HG02798 (cell line): ENCODE measurements around the gene PRKCA.

Experiments used
- ATAC-seq: cut with Tn5 transposase; IDR thresholded peaks from one replicate; pipeline ENCODE4 v1.9.1; 2021; ENCODE audit warnings: mild to moderate bottlenecking; ENCODE audit not compliant: unreplicated experiment, poor library complexity

The PRKCA gene

DNA sequence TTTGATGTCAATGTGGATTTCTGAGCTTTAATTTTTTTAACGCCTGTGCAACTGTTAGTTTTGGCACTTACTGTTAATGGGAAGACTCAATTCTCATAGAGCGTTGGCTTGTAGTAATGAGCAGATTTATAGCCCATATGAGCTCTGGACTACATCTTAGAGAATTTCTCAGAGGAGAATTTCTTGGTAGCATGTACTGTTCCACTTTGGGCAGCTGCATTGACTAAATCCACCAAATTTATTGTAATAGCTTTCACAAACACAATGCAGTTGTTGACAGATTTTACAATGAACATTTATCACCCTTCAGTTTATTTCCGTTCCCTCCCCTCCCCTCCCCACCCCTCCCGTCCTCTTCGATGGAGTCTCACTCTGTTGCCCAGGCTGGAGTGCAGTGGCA, 193.9 kb downstream of the PRKCA start:
- no peak for ATAC-seq

DNA sequence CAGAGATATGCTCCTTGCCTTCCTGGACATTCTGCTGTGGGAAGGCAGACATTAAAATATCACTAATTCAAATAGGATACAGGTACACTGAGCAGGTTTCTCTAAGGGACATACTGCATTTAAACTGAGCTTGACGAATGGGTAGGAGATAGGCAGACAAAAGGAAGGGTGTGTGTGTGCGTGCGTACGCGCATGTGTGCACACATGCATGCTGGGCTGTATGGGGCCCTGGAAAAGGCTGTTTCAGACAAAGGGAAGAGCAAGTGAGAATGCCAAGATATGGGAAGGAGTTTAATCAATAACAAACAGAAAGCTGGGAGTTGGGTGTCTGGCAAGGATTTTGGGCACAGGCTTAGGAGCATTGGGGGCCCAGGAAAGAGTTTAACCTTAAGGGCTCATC, 196.2 kb downstream of the PRKCA start:
- ATAC-seq, result no peak

DNA sequence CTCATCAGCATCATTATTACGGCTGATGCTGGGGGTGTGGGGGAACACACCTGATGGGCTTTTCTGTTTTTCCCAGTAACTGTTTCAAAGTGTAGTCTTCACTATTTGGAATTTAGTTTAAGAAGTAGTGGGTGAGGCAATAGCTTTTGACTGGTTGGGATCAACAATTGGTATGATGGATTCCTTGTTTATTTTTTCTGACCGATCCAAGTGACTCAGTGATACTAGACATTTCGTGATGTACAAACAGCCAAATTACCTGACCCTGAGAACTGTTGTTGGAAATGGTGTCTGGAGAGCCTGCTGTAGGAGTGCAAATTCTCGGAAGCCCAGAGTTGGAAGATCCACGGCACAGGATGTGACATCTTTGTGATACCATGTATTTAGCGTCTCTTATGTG, 204.2 kb downstream of the PRKCA start:
- ATAC-seq, result no peak

DNA sequence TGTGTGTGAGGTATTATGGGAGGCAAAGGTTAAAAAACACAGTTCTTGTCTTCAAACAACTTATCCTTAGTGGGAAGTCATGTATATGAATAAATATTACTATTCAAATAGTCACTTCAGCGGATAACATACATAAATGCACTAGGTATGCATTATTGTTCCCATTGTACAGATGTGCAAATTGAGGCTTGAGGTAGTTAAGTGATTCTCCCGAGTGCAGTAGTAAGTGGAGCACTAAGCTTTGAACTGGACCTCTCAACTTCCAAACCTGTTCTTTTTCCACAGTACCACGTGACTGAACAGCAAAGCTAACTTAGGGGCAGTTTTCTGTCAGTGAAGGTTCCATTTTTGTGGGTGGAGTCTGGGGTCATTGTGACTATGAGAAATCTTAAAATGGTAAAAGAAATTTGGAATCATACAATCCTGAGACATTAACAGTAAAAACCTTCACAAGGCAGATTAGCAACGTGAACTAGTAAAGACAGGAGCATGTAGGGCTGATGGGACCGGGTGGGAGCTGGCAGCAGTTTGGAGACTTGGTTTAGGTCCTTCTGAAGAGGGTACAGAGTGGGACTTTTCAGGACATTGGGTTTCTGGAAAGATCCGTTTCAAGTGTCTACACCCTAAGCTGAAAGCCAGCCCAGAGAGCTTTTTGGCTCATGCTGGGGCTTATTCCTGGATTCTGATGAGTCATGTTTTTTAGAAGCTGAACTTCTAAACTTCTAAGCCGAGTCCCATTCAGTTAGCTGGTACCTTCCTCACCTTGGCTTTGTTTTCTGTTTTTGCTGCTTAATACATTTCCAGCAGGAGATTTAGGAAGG, 204.9 kb downstream of the PRKCA start:
- no peak for ATAC-seq

DNA sequence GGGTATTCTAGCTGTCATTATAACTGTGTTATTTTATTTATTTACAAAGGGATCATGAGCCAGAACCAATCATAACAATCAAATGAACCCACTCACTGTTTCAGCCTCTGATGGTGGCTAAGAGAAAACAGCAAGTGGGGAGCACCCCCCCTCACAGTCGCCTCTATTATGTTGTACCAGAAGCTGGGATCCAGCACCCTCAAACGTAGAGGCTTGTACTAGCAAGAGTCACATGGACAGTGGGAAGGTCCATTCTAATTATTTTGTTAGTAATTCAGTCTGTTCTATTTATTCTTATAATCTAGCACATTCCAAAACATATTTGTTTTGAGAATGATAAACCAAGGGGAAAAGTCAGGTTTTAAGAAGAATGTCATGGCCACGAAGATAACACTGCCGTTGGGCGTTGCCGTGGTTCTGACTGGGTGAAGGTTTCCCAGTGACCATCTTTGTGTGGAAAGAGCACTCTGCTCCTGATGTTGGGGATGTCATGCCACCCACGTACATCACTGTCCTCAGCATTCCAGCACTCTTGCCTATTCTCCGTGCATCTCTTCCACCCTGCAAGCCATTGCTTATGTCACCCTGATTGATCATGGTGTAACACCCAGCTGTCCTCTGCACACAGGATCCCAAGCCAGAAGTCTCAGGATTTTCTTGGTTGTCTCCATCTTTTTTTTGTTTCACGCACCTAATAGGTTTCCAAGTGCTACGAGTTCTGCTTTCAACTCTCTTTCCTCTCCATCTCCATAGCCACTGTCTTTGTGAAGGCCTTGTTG, 205.8 kb downstream of the PRKCA start:
- ATAC-seq, result no peak

DNA sequence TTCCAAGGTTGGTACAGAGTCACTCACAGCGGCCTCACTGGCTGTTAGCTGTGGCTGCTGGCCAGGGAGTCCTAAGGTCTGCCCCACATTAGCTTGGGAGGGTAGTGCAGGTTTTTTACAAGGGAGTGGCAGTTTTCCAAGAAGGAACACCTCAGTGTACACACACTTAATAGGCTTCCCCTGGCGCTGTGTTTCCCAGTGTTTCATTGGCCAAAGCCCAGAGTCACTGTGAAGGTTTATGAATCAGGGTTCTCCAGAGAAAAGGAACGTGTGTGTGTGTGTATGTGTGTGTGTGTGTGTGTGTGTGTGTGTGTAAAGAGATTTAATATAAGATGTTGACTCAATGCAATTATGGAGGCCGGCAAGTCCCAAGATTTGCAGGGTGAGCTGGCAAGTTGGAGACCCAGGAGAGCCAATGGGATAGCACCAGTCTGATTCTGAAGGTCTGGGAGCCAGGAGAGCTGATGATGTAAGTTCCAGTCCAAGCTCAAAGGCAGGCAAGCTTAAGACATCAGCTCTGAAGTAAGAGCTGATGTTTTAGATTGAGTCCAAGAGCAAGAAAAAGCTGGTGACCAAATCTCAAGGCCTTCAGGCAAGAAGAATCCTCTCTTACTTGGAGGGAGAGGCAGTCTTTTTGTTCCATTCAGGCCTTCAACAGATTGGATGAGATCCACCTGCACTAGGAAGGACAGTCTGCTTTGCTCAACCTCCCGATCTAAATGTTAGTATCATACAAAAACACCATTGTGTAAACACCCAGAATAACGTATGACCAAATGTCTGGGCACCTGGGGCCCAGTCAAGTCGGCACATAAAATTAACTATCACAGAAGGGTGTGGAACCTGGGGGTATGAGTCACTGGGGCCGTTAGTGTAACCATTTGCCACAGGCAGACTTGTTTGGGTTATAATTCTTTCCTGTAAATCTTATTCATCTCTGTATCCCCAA, 206.8 kb downstream of the PRKCA start:
- no peak for ATAC-seq

DNA sequence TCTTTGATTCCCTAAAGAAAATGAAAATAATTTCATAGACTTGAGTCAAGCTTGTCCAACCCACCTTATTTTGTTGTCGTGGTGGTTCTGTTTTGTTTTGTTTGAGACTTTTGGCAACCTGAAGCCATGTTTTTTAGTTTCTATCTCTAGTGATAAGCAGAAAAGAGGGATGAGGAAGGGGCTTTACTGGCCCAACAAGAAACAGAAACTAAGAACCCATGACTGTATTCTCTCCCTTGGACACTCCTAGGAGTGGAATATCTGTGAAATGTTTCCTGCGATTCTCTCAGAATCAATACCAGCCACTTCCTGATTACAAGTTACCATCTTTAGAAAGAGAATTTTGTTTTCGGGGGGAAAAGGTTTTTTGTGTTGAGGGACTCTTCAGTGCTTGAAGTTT, 207.5 kb downstream of the PRKCA start:
- no peak for ATAC-seq

DNA sequence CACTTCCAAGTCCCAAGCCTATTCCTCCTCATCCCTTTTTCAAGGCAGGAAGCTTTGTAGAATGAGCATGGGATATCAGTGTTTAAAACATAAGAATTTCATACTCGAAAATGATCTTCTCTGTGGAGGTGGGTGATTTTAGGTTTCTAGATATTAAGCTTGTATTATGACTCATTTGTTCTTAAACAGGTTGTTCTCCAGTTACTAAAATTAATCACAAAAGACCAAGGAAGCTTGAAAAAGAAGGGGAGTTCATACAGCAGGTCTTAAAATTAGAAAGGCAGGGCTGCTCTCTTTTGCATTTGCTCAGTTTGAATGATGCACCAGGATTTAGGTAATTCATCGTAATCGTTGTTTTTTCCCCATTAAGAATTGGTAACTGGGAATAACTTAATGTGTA, 208.7 kb downstream of the PRKCA start:
- no peak for ATAC-seq

DNA sequence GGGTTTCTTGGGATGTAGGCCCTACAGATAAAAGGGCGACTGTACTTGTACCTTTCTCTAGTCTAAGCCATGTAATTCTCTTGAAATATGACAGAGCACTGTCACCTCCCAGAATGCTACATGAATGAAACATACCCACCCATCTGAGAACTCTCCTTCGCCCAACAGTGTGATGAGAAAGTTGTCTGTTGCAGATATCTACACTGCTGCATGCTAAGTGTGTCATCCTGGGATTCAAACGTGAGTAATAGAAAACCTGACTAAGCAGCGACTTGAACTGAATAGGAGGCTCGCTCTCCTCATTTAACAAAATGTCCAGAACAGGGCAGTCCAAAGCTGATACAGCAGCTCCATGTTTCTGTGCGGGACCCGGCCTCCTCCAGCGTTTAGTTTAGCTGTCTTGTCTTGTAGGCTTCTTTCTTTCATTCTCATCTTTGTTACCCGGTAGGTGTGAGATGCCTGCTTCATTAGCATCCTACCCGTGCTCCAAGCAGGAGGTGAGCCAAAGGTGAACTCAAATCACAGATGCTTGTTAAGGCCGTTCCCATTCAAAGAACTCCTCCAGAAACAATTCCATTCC, 211.9 kb downstream of the PRKCA start:
- ATAC-seq, result no peak

DNA sequence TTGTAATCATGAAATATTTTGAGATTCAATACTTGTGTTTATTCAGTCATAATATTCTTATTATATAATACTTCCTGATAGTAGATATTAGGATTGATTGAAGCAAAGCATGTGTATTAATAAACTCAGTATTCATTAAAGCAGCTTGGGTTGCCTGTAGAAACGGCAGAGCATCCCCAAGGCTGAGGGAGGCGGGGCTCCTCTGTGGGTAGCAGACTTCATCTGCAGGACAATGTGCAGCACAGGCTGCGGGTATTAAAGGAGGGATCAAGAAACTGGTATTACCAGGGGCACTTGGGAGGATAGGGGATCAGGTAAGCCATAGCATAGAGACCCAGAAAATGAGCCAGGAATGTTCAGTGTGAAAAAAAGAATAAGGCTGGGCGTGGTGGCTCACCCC, 213.6 kb downstream of the PRKCA start:
- ATAC-seq, result no peak

DNA sequence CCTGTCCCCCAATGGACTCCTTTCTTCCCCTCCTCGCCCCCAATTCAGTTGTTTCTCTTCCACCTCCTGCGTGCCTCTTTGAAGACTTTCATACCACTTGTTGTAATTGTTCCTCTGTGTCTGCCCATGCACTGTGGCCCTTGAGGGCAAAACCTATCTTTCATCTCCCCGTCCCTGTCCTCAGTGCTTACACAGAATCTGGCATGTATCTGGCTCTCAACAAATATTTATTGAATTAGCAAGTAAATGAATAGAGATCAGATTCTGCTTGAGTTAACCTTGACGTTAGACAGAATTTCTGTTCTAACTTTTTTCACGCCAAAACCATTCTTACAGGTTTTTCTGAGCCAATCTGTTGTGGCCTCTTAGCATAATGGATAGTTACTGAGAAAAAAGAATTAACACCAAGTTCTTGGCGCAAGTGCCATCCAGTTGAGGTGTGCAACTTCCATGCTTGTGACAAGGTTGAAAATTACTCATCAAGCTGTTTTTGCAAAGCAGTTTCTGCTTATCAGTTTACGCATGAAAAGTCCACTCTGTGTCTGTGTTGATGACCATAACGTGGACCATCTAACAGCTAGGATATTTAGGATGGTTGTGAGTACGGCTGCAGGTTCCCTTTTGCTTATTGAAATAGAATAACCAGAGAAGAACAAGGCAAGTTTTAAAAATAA, 215.1 kb downstream of the PRKCA start:
- no peak for ATAC-seq

DNA sequence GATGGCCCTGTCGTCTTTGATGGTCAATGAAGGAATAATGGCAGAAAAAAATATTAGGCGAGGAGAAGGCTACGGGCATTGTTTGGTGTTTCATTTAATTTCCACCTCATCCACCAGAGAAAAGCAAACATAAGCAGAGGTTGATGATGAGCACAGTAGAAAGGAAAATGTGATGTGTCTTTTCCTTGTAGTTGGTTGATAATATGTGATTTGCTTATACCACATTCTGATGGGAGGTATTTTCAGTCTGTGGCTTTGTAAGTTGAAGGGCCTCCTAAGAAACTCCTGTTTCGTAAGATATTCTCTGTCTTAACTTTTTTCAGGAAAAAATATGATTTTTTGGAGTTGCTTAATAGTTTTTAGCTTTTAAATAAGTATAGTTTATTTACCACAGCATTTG, 215.7 kb downstream of the PRKCA start:
- no peak for ATAC-seq

DNA sequence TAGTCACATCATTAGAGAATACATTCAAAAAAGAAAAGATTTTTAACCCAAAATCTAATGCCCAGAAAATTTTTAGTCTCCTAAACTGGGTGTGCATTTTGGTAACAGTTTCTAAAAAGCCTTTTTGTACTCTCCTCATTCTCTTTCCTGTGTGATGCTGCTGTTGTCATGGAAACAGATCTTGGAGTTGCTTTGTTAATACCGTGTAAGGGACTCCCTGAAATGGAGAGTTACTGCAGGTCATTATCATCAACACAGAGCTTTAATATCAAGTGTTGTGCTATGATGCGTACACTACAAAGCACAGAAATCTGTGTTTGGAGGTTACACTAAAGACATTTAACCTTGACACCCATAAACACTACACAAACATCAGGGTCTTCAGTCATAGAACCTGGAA, 216.3 kb downstream of the PRKCA start:
- no peak for ATAC-seq

DNA sequence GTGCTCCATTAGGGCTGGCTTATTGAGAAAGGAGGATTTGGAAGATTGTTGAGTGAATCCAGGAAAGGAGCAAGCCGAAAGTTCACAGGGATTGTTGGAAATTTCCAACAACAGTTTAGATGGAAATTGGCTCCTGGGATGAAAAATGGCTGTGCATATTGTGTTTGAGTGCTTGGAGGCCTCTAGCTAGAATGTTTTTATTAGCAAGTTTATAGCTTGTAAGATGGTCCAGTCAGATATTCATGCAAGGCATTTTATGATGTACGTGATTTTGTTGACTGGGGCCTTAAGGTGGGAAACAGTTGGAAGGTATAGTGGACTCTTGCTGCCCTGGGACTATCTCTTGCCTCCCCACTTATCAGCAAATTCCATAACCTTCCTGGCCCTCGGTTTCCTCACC, 216.7 kb downstream of the PRKCA start:
- ATAC-seq, result no peak

DNA sequence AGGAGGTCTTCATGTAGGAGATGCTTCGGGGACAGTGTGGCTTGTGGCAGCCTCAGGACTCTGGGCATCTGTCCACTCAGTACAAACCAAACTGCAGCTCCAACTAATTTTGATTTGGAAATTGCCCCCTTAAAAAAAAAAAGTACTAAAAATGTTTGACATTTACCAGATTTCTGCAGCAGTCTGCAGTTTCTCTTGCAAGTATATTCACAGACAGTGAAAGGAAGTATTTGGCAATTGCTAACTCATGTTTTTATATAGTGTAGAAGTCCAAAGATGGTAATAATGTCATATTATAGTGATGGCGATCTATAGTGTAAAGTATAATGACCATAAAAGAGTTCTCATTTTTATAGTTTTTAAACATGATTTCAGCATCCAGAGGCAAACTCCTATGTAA, 218.6 kb downstream of the PRKCA start:
- ATAC-seq, result no peak

DNA sequence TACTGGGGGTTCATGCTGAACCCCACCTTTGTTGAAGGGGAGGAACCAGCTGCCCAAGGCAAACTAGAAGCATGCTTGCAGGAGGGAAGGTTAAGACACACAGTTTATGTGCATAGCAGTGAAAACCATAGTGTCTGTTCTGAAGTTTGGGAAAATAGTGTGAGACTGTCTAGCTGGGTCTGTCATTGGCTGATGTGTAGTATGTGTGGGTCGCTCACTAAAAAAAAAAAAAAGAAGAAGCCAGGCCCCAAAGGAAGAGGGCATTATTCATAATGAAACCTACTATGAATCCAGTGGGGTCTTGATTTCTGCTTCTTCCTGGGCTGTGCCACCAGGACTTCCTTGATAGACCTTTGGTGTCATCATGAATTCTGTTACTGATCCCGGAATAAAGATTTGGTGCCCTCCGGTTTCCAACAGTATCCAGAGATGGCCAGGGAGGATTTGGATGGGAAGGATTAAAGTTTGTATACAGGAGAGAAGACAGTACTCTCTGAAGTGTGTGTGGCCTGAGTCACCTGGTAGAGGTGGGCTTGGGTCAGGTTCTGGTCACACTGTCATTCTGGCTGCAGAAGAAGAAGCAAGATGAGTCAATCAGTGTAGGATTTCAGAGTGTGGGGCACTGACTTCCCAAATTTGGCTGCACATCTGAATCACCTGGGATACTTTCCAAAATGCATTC, 220.3 kb downstream of the PRKCA start:
- ATAC-seq, result no peak

DNA sequence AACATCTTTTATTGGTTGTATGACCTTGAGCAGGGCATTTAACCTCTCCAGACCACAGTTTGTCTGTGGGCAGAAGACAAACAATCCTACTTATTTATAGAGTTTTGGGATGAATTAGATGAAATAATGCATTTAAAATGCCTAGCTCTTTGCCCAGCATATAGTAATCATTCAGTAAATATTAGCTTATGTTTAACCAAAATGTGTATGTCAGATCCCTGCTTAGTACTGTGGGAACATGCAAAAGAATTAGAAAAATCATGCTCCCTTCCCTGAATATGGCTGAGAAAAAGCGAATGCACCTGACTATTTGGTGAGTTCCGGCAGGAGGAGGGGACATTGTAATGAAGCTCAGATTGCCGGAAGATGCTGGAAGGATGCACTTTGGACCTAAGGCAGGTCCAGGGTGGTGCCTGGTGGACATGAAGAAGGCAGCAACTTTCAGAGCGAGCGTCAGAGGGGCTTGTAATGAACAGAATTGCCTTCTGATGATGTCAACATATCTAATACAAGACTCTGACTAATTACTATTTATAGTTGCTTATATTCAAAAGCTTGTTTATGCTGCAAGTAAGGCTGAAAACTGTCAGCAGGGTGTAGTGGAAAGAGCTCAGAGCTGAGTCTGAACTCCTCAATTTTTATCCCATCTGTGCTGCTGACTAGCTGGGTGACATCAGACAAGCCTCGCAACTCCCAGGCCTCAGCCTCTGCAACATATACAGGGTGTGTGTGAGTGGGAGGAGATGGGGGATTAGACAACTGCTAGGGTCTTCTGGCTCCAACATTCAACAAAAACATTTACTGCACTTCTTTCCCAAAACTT, 221.2 kb downstream of the PRKCA start:
- no peak for ATAC-seq

DNA sequence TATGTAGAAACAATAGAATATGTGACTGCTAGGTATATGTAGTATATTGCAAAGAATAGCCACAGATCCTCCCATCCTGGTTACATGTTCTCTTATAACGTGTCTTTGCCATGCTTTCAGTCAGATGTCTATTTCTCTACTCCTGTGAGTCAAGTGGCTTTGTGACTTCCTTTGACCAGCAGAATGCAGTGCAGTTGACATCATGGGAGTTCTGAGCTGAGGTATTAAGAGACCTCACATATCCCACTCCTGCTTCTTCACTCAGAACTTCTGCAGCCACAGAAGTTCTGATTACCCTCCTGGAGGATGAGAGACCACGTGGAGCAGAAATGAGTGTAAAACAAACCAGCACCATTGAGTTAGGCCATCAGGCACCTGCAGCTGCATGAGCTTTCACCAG, 222.5 kb downstream of the PRKCA start:
- ATAC-seq, result no peak
